Fibroblast of mammary gland (primary cell): ENCODE measurements around the gene SH3BGRL2.

Experiments used
- DNase-seq: peaks from one replicate; pipeline ENCODE4 v3.0.0-alpha.2; 2010; ENCODE audit warnings: low read depth
- H3K4me3 ChIP-seq: 2 replicates; pipeline ENCODE4 v1.5.1; 2011; ENCODE audit warnings: low read depth, mild to moderate bottlenecking, low read length, moderate library complexity; ENCODE audit not compliant: control insufficient read depth
- CTCF ChIP-seq: conservative IDR thresholded peaks from 2 replicates; pipeline ENCODE4 v1.5.1; 2011; ENCODE audit warnings: low read depth, low read length, inconsistent platforms; ENCODE audit not compliant: control insufficient read depth, insufficient read depth

Gene SH3BGRL2

GRCh38 chr6:79623106-79623505 is 8.0 kb upstream of the SH3BGRL2 start:
- no peak for TF ChIP-seq CTCF
- no peak overlapping the region for H3K4me3 ChIP-seq
- DNase-seq = no peak

- H3K4me3 ChIP-seq = no peak overlapping the region
- no peak for DNase-seq
- no peak for TF ChIP-seq CTCF
These were observed 5.4 kb upstream of the SH3BGRL2 start for GRCh38 chr6:79625746-79626145.

GRCh38 chr6:79626811-79627210 is 4.3 kb upstream of the SH3BGRL2 start:
- no peak overlapping the region for H3K4me3 ChIP-seq
- no peak for TF ChIP-seq CTCF
- no peak for DNase-seq

- no peak for TF ChIP-seq CTCF
- no peak for DNase-seq
- H3K4me3 ChIP-seq = no peak overlapping the region
These were observed 3.7 kb upstream of the SH3BGRL2 start for GRCh38 chr6:79627422-79627821.

GRCh38 chr6:79628466-79629288 is 2.5 kb upstream of the SH3BGRL2 start:
- H3K4me3 ChIP-seq = no peak overlapping the region
- TF ChIP-seq CTCF = no peak
- DNase-seq = no peak

- H3K4me3 ChIP-seq = peak overlapping the region; percentile 67
- no peak for DNase-seq
- no peak for TF ChIP-seq CTCF
These were observed 698 bp upstream of the SH3BGRL2 start for GRCh38 chr6:79630380-79630882.
